ENCODE results near the gene TMEM30A. TPM values are rescaled to one million over a fixed set of nuclear protein-coding genes. Genes with fewer than 3 reads are reported as not detected.

Gene TMEM30A
- total and polyA plus RNA-seq, 3 donors from 2014 or later = 52.7 to 57.4 (median 53.8) TPM

- H3K27ac ChIP-seq = no peak overlapping the region
- no peak overlapping the region for H3K4me3 ChIP-seq
- peaks cover 18% of the 10 kb centered on the region for H3K4me1 ChIP-seq
- H3K36me3 ChIP-seq (ENCODE audit: low read depth, missing control alignments) = no peaks in the 10 kb centered on the region
- 33 to 35% methylated on average over 10 of the region's 10 CpGs for WGBS, 2 donors
- TF ChIP-seq CTCF (IDR thresholded peaks at IDR 0.05) (peak; percentile 60 to 88 (median 80)), POLR2A (IDR thresholded peaks at IDR 0.05) (no peak)
- no peaks in the 10 kb centered on the region for H3K27me3 ChIP-seq
- intact Hi-C loops (cut with DNase I; ENCODE audit: low total_unique reads) = no loop called here
- no peaks in the 10 kb centered on the region for H3K9me3 ChIP-seq
- DNase-seq = peak; percentile 83
Observed at GRCh38 chr6:75210885-75211739, 73.5 kb downstream of the TMEM30A start.

- Histone ChIP-seq H3K27me3 (no peaks in the 10 kb centered on the region), H3K36me3 (ENCODE audit: low read depth, missing control alignments) (no peaks in the 10 kb centered on the region), H3K27ac (no peak overlapping the region), H3K4me1 (peaks cover 18% of the 10 kb centered on the region), H3K9me3 (no peaks in the 10 kb centered on the region), H3K4me3 (no peak overlapping the region)
- intact Hi-C loops (cut with DNase I; ENCODE audit: low total_unique reads) = loop anchor here (10.0 kb wide), 2 partner anchors 794 to 1464 kb away; no protein-coding TSS in a partner anchor
- DNase-seq = no peak
- WGBS, 2 donors = 19 to 32% methylated on average over 7 of the region's 7 CpGs
- no peak for TF ChIP-seq CTCF (IDR thresholded peaks at IDR 0.05)
- no peak for TF ChIP-seq POLR2A (IDR thresholded peaks at IDR 0.05)
Observed at GRCh38 chr6:75209184-75209723, 75.3 kb downstream of the TMEM30A start.

- Histone ChIP-seq H3K36me3 (ENCODE audit: low read depth, missing control alignments) (no peaks in the 10 kb centered on the region), H3K27ac (no peak overlapping the region), H3K4me3 (peak overlapping the region in 1 of 2 donors; percentile 21), H3K9me3 (no peaks in the 10 kb centered on the region), H3K4me1 (peaks cover 18% of the 10 kb centered on the region), H3K27me3 (no peaks in the 10 kb centered on the region)
- no peak for TF ChIP-seq POLR2A (IDR thresholded peaks at IDR 0.05)
- TF ChIP-seq CTCF (IDR thresholded peaks at IDR 0.05) = peak; percentile 77 to 86 (median 78)
- 7 to 9% methylated on average over 33 of the region's 33 CpGs for WGBS, 2 donors
- peak; percentile 93 for DNase-seq
- intact Hi-C loops (cut with DNase I; ENCODE audit: low total_unique reads) = loop anchor here (10.0 kb wide), 2 partner anchors 794 to 1464 kb away; no protein-coding TSS in a partner anchor
Observed at GRCh38 chr6:75208298-75209183, 76.1 kb downstream of the TMEM30A start.

DNA sequence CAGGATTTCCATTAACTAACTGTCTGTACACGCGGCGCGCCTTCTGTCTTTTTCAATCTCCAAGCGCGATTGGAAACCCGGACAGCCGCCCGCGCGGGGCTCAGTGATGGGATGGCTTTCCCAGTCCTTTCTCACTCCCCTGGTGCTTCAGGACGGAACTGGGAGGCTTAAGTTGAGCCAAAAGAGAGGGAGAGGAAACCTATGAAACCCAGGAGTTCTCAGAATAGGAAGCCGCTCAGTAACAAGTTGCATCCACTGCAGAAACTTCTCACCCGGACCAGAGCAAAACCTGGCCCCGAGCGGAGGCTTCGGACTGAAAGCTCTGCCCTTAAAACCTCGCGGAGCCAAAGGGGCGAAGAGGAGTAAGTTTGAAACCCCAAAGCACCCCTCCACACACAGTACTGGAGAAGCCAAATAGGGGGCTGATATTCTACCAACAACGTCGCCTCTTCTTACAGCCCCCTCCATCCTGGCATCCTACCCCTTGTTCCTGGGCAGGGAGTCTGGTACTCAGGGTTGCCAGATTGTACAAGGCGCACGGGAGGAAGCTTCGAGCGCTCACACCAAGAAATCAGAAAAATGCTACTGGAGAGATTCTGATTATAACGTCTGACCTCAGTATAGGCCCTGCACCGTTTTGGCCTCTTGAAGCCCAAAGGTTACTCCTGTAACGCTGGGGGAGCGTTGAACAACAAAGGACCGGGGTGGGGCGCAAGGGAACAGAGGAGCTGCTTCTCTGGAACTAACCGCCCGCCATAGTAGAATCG, 77.8 kb downstream of the TMEM30A start:
- TF ChIP-seq CTCF (IDR thresholded peaks at IDR 0.05) = no peak
- no peak for TF ChIP-seq POLR2A (IDR thresholded peaks at IDR 0.05)
- intact Hi-C loops (cut with DNase I; ENCODE audit: low total_unique reads) = loop anchor here (10.0 kb wide), 2 partner anchors 792 to 1462 kb away; no protein-coding TSS in a partner anchor
- no peaks in the 10 kb centered on the region for H3K9me3 ChIP-seq
- no peak for DNase-seq
- H3K27me3 ChIP-seq = no peaks in the 10 kb centered on the region
- H3K36me3 ChIP-seq (ENCODE audit: low read depth, missing control alignments) = no peaks in the 10 kb centered on the region
- H3K4me1 ChIP-seq = peaks cover 18% of the 10 kb centered on the region
- 17 to 19% methylated on average over 35 of the region's 35 CpGs for WGBS, 2 donors
- no peak overlapping the region for H3K27ac ChIP-seq
- H3K4me3 ChIP-seq = peak overlapping the region; percentile 51 to 71

Data from testis (tissue), 3 donors.